ENCODE data around the gene ASIC1.

ASIC1 gene

DNA sequence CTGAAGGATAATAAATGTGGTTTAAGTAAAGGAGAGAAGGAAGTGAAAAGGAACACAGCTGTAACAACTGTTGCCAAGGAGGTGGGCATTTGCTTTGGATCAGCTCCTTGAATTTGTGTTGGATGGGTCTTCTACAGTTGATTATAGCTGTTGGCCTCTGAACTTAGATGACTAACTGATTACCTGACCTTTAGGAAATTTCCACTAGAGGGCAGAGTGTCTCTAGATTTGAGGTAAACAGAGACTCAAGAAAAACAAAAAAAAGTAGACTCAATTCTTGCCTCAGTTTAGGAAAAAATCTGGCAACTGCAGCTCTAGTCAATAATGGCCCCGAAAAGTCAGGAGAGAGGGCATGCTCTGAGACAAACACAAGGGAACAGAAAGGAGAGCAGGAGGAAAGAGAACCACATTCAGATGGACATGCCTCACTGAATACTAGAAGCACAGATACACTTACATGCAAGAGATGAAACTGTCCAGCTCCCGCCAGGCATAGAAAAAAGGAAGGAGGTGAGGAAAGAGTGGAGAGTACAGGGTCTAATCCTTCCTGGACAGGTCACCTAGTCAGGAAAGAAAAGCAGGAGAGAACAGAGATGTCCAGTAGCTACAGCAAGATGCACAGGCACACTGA, 75.2 kb downstream of the ASIC1 start:
- Histone ChIP-seq H3K9me3 (ENCODE audit: insufficient read depth, low read length) (no peaks in the 10 kb centered on the region), H3K79me2 (ENCODE audit: insufficient read depth, low read length) (no peaks in the 10 kb centered on the region), H3K4me3 (ENCODE audit: insufficient read depth, low read length, poor library complexity, severe bottlenecking) (no peak overlapping the region), H3K36me3 (ENCODE audit: low read length) (0 out of 2 replicates have a peak, but pooled peaks cover 3% of the 10 kb centered on the region), H2AFZ (ENCODE audit: low read depth, low read length, severe bottlenecking) (no peak overlapping the region), H3K27me3 (ENCODE audit: low read length) (no peaks in the 10 kb centered on the region), H3K27ac (ENCODE audit: low read depth, low read length) (no peak overlapping the region), H3F3A (ENCODE audit: insufficient read depth) (no peaks in the 10 kb centered on the region), H3K9ac (ENCODE audit: low read length) (no peak overlapping the region), H3K4me2 (ENCODE audit: low read depth, low read length, poor library complexity, severe bottlenecking) (no peak overlapping the region), H3K9me2 (replicated peaks; ENCODE audit: insufficient read depth, low read length) (no peaks in the 10 kb centered on the region), H4K20me1 (ENCODE audit: low read depth, low read length) (no peaks in the 10 kb centered on the region)
- TF ChIP-seq EZH2phosphoT487 (conservative IDR thresholded peaks at IDR 0.05; ENCODE audit: low read length), result no peak
- TF ChIP-seq, protein P1, sequence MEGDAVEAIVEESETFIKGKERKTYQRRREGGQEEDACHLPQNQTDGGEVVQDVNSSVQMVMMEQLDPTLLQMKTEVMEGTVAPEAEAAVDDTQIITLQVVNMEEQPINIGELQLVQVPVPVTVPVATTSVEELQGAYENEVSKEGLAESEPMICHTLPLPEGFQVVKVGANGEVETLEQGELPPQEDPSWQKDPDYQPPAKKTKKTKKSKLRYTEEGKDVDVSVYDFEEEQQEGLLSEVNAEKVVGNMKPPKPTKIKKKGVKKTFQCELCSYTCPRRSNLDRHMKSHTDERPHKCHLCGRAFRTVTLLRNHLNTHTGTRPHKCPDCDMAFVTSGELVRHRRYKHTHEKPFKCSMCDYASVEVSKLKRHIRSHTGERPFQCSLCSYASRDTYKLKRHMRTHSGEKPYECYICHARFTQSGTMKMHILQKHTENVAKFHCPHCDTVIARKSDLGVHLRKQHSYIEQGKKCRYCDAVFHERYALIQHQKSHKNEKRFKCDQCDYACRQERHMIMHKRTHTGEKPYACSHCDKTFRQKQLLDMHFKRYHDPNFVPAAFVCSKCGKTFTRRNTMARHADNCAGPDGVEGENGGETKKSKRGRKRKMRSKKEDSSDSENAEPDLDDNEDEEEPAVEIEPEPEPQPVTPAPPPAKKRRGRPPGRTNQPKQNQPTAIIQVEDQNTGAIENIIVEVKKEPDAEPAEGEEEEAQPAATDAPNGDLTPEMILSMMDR (IDR thresholded peaks at IDR 0.05; ENCODE audit: insufficient read depth, low read length, poor library complexity, severe bottlenecking), result peak; percentile 17

All from SU-DHL-6 (cell line).